CD4-positive, alpha-beta T cell (primary cell): ENCODE results near the gene SLC31A1. TPM values are rescaled to one million over a fixed set of nuclear protein-coding genes. Genes with fewer than 3 reads are reported as not detected.

Experiments
- ATAC-seq: fragments of 200-7000 bp; cut with Tn5 transposase; one replicate; pipeline ENCODE4 v1.10.0; 2022; ENCODE audit warnings: mild to moderate bottlenecking; ENCODE audit not compliant: poor library complexity
- CTCF ChIA-PET: fragments of 350-600 bp; sonication (Branson Sonifier 250); formaldehyde crosslinking; loops from one replicate; lab custom pipeline; 2021; ENCODE audit warnings: antibody characterized with exemption, inconsistent platforms; lab: Charles Lee
- POLR2A ChIA-PET: fragments of 350-600 bp; sonication (Branson Sonifier 250); formaldehyde crosslinking; loops from one replicate; lab custom pipeline; 2021; ENCODE audit warnings: antibody characterized with exemption, inconsistent platforms; lab: Charles Lee
- DNase-seq, 14 experiments: peaks; one replicate each; pipeline ENCODE4 v3.0.0-alpha.2; 2013 to 2020; ENCODE audit warnings: mixed read lengths in 2 of 14
- H3K27ac ChIP-seq, 2 donors: one replicate each; pipeline versions ENCODE4 v1.5.1 to v1.7.0; 2013; ENCODE audit warnings: low read length in 2 of 2, low read depth in 1 of 2, mild to moderate bottlenecking in 1 of 2
- H3K27me3 ChIP-seq, 2 experiments: 1 replicate in 1 of 2; 2 replicates in 1 of 2; pipeline versions ENCODE4 v1.6.1 to v1.7.0; 2013; ENCODE audit warnings: low read length in 2 of 2, control low read depth in 1 of 2, mild to moderate bottlenecking in 1 of 2, moderate library complexity in 1 of 2; ENCODE audit not compliant: insufficient read depth in 2 of 2, control insufficient read depth in 1 of 2
- H3K36me3 ChIP-seq: one replicate; pipeline ENCODE4 v1.6.1; 2013; ENCODE audit warnings: low read length, control low read depth; ENCODE audit not compliant: insufficient read depth
- H3K4me1 ChIP-seq: one replicate; pipeline ENCODE4 v1.6.1; 2013; ENCODE audit warnings: low read length, control low read depth; ENCODE audit not compliant: insufficient read depth
- H3K4me3 ChIP-seq: one replicate; pipeline ENCODE4 v1.5.1; 2013; ENCODE audit warnings: mild to moderate bottlenecking, low read length, moderate library complexity
- H3K9me3 ChIP-seq, 2 experiments: 1 replicate in 1 of 2; 2 replicates in 1 of 2; pipeline versions ENCODE4 v1.6.1 to v1.7.0; 2013; ENCODE audit warnings: low read length in 2 of 2, mild to moderate bottlenecking in 2 of 2, control low read depth in 1 of 2, moderate library complexity in 1 of 2; ENCODE audit not compliant: control insufficient read depth in 1 of 2, insufficient read depth in 1 of 2
- H3K27ac Mint-ChIP-seq: one replicate; pipeline ENCODE4 v1.8.0; 2020; ENCODE audit warnings: mixed read lengths
- H3K27me3 Mint-ChIP-seq: one replicate; pipeline ENCODE4 v1.8.0; 2021; ENCODE audit warnings: mixed read lengths
- H3K36me3 Mint-ChIP-seq: one replicate; pipeline ENCODE4 v1.8.0; 2021; ENCODE audit warnings: low read depth, mixed read lengths
- H3K4me1 Mint-ChIP-seq: one replicate; pipeline ENCODE4 v1.8.0; 2021; ENCODE audit warnings: low read depth, mixed read lengths
- H3K4me3 Mint-ChIP-seq: one replicate; pipeline ENCODE4 v1.8.0; 2020; ENCODE audit warnings: mild to moderate bottlenecking, mixed read lengths
- H3K9me3 Mint-ChIP-seq: one replicate; pipeline ENCODE4 v1.8.0; 2020; ENCODE audit warnings: mixed read lengths
- CTCF ChIP-seq: fragments of 200-600 bp; IDR thresholded peaks from one replicate; pipeline ENCODE4 v1.8.0; 2022; ENCODE audit warnings: antibody characterized with exemption, mild to moderate bottlenecking
- intact Hi-C, 2 experiments: fragments of 100-400 bp; cut with DNase I in 1 of 2; cut with micrococcal nuclease in 1 of 2; formaldehyde crosslinking; loops; one replicate each; pipeline versions ENCODE4 v1.15.1 to v1.9.0; 2023 to 2025; cut with DNase I, micrococcal nuclease
- total RNA-seq, 174 experiments: library from RNA in 2 of 174; stranded (reverse) in 2 of 174; gene quantifications; one replicate each; pipeline ENCODE4 v1.2.3 and lab custom pipeline; 2021 to 2026

SLC31A1 gene
- total RNA-seq, 2 experiments from 2014 or later = 12.1 to 12.3 TPM

GRCh38 chr9:113192455-113192854 lies 28.9 kb upstream of the SLC31A1 start:
- CTCF ChIA-PET = no interaction called here
- POLR2A ChIA-PET = no interaction called here
- Histone ChIP-seq H3K4me1 (no peaks in the 10 kb centered on the region), H3K9me3 (no peaks in the 10 kb centered on the region), H3K36me3 (peaks cover 66% of the 10 kb centered on the region), H3K27ac (no peak overlapping the region), H3K4me3 (no peak overlapping the region), H3K27me3 (no peaks in the 10 kb centered on the region)
- DNase-seq (no peak), ATAC-seq (no peak)
- no peaks in the 10 kb centered on the region for H3K27me3 Mint-ChIP-seq
- no peak overlapping the region for H3K4me3 Mint-ChIP-seq
- TF ChIP-seq CTCF = no peak
- H3K4me1 Mint-ChIP-seq = no peaks in the 10 kb centered on the region
- intact Hi-C loops = no loop called here
- no peaks in the 10 kb centered on the region for H3K9me3 Mint-ChIP-seq
- no peak overlapping the region for H3K27ac Mint-ChIP-seq
- H3K36me3 Mint-ChIP-seq = peaks cover 85% of the 10 kb centered on the region

GRCh38 chr9:113199683-113200329 lies 21.5 kb upstream of the SLC31A1 start:
- DNase-seq = no peak
- ChIA-PET POLR2A (no interaction called here), CTCF (no interaction called here)
- H3K27me3 Mint-ChIP-seq = no peaks in the 10 kb centered on the region
- no peak overlapping the region for H3K27ac ChIP-seq
- H3K36me3 ChIP-seq = peaks cover 70% of the 10 kb centered on the region
- H3K4me1 Mint-ChIP-seq = no peaks in the 10 kb centered on the region
- H3K4me1 ChIP-seq = no peaks in the 10 kb centered on the region
- no peaks in the 10 kb centered on the region for H3K9me3 Mint-ChIP-seq
- H3K27ac Mint-ChIP-seq = no peak overlapping the region
- TF ChIP-seq CTCF = no peak
- H3K27me3 ChIP-seq = no peaks in the 10 kb centered on the region
- intact Hi-C loops = no loop called here
- no peak for ATAC-seq
- peaks cover 96% of the 10 kb centered on the region for H3K36me3 Mint-ChIP-seq
- no peaks in the 10 kb centered on the region for H3K9me3 ChIP-seq
- no peak overlapping the region for H3K4me3 ChIP-seq
- no peak overlapping the region for H3K4me3 Mint-ChIP-seq

GRCh38 chr9:113205432-113205831 lies 15.9 kb upstream of the SLC31A1 start:
- Mint-ChIP-seq H3K27ac (no peak overlapping the region), H3K36me3 (peaks cover 100% of the 10 kb centered on the region), H3K27me3 (no peaks in the 10 kb centered on the region), H3K4me3 (no peak overlapping the region), H3K9me3 (no peaks in the 10 kb centered on the region), H3K4me1 (no peaks in the 10 kb centered on the region)
- no peak for ATAC-seq
- H3K4me1 ChIP-seq = no peaks in the 10 kb centered on the region
- H3K27me3 ChIP-seq = no peaks in the 10 kb centered on the region
- POLR2A ChIA-PET = no interaction called here
- H3K4me3 ChIP-seq = no peak overlapping the region
- TF ChIP-seq CTCF = no peak
- no peaks in the 10 kb centered on the region for H3K9me3 ChIP-seq
- intact Hi-C loops = loop anchor here in 1 of 2 experiments (1.0 kb wide), 1 partner anchor 11 kb away; no protein-coding TSS in a partner anchor
- no peak for DNase-seq
- CTCF ChIA-PET = no interaction called here
- no peak overlapping the region for H3K27ac ChIP-seq
- peaks cover 76% of the 10 kb centered on the region for H3K36me3 ChIP-seq
